Neural cell (in vitro differentiated cells): ENCODE data around the gene PCDHA1.

ENCODE experiments used
- EP300 ChIP-seq: fragments of 450-650 bp; conservative IDR thresholded peaks from 2 replicates; pipeline ENCODE4 v1.6.1; 2014; ENCODE audit warnings: antibody characterized with exemption, mild to moderate bottlenecking, moderate library complexity; ENCODE audit not compliant: poor library complexity, severe bottlenecking
- EZH2 ChIP-seq: fragments of 200-600, 300-800 bp; shearing (Covaris generic), sonication (generic); IDR thresholded peaks from 2 replicates; pipeline ENCODE4 v1.6.1; 2014; ENCODE audit warnings: antibody characterized with exemption, low read length, borderline replicate concordance, mild to moderate bottlenecking; ENCODE audit not compliant: insufficient read depth, poor library complexity, severe bottlenecking
- MXI1 ChIP-seq: fragments of 450-650 bp; conservative IDR thresholded peaks from 2 replicates; pipeline ENCODE4 v1.6.1; 2014; ENCODE audit warnings: antibody characterized with exemption, mild to moderate bottlenecking; ENCODE audit not compliant: poor library complexity, severe bottlenecking
- POLR2AphosphoS5 ChIP-seq: IDR thresholded peaks from 2 replicates; pipeline ENCODE4 v1.6.1; 2012
- RAD21 ChIP-seq: fragments of 450-650 bp; conservative IDR thresholded peaks from 2 replicates; pipeline ENCODE4 v1.6.1; 2014; ENCODE audit warnings: antibody characterized with exemption, mild to moderate bottlenecking, moderate library complexity
- SMC3 ChIP-seq: fragments of 450-650 bp; conservative IDR thresholded peaks from 2 replicates; pipeline ENCODE4 v1.6.1; 2014; ENCODE audit warnings: antibody characterized with exemption, mild to moderate bottlenecking, moderate library complexity; ENCODE audit not compliant: poor library complexity
- TAF1 ChIP-seq: IDR thresholded peaks from 2 replicates; pipeline ENCODE4 v1.6.1; 2012; ENCODE audit warnings: low read depth
- TF ChIP-seq, protein P1 (sequence below): fragments of 450-650 bp; IDR thresholded peaks from 2 replicates; pipeline ENCODE4 v1.5.1; 2014; ENCODE audit warnings: antibody characterized with exemption, mild to moderate bottlenecking, moderate library complexity; ENCODE audit not compliant: poor library complexity, severe bottlenecking
- TF ChIP-seq, protein P2 (sequence below): IDR thresholded peaks from 2 replicates; pipeline ENCODE4 v1.6.1; 2012; ENCODE audit warnings: borderline replicate concordance

DNA sequence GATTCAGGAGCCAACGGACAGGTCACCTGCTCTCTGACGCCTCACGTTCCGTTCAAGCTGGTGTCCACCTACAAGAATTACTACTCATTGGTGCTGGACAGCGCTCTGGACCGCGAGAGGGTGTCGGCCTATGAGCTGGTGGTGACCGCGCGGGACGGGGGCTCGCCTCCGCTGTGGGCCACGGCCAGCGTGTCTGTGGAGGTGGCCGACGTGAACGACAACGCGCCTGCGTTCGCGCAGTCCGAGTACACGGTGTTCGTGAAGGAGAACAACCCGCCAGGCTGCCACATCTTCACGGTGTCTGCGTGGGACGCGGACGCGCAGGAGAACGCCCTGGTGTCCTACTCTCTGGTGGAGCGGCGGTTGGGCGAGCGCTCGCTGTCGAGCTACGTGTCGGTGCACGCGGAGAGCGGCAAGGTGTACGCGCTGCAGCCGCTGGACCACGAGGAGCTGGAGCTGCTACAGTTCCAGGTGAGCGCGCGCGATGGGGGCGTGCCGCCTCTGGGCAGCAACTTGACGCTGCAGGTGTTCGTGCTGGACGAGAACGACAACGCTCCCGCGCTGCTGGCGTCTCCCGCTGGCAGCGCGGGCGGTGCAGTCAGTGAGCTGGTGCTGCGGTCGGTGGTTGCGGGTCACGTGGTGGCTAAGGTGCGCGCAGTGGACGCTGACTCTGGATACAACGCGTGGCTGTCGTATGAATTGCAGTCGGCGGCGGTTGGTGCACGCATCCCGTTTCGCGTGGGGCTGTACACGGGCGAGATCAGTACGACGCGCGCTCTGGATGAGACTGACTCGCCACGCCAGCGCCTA lies 71.4 kb downstream of the PCDHA1 start:
- TF ChIP-seq EZH2 = no peak
- no peak for TF ChIP-seq POLR2AphosphoS5
- TF ChIP-seq, protein P1, sequence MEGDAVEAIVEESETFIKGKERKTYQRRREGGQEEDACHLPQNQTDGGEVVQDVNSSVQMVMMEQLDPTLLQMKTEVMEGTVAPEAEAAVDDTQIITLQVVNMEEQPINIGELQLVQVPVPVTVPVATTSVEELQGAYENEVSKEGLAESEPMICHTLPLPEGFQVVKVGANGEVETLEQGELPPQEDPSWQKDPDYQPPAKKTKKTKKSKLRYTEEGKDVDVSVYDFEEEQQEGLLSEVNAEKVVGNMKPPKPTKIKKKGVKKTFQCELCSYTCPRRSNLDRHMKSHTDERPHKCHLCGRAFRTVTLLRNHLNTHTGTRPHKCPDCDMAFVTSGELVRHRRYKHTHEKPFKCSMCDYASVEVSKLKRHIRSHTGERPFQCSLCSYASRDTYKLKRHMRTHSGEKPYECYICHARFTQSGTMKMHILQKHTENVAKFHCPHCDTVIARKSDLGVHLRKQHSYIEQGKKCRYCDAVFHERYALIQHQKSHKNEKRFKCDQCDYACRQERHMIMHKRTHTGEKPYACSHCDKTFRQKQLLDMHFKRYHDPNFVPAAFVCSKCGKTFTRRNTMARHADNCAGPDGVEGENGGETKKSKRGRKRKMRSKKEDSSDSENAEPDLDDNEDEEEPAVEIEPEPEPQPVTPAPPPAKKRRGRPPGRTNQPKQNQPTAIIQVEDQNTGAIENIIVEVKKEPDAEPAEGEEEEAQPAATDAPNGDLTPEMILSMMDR = no peak
- TF ChIP-seq TAF1 = no peak
- TF ChIP-seq, protein P2, sequence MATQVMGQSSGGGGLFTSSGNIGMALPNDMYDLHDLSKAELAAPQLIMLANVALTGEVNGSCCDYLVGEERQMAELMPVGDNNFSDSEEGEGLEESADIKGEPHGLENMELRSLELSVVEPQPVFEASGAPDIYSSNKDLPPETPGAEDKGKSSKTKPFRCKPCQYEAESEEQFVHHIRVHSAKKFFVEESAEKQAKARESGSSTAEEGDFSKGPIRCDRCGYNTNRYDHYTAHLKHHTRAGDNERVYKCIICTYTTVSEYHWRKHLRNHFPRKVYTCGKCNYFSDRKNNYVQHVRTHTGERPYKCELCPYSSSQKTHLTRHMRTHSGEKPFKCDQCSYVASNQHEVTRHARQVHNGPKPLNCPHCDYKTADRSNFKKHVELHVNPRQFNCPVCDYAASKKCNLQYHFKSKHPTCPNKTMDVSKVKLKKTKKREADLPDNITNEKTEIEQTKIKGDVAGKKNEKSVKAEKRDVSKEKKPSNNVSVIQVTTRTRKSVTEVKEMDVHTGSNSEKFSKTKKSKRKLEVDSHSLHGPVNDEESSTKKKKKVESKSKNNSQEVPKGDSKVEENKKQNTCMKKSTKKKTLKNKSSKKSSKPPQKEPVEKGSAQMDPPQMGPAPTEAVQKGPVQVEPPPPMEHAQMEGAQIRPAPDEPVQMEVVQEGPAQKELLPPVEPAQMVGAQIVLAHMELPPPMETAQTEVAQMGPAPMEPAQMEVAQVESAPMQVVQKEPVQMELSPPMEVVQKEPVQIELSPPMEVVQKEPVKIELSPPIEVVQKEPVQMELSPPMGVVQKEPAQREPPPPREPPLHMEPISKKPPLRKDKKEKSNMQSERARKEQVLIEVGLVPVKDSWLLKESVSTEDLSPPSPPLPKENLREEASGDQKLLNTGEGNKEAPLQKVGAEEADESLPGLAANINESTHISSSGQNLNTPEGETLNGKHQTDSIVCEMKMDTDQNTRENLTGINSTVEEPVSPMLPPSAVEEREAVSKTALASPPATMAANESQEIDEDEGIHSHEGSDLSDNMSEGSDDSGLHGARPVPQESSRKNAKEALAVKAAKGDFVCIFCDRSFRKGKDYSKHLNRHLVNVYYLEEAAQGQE = no peak
- TF ChIP-seq SMC3 = no peak
- TF ChIP-seq EP300 = no peak
- no peak for TF ChIP-seq RAD21
- no peak for TF ChIP-seq MXI1
